K562 (cell line): ENCODE results near the gene KIF14. TPM values are rescaled to one million over a fixed set of nuclear protein-coding genes. Genes with fewer than 3 reads are reported as not detected.
A peak's percentile ranks its signal among the peaks of the same experiment; 100 is the strongest.

Experiments used
- EZH2 ChIP-seq: IDR thresholded peaks from 2 replicates; pipeline ENCODE4 v1.6.1; 2012; ENCODE audit warnings: low read depth, mild to moderate bottlenecking, inconsistent platforms, low read length, borderline replicate concordance
- HNRNPH1 ChIP-seq: fragments of 200-400 bp; formaldehyde crosslinking; optimal IDR thresholded peaks from 2 replicates; pipeline ENCODE3; 2017; ENCODE audit warnings: low read depth, mild to moderate bottlenecking, low read length, moderate library complexity
- KDM5B ChIP-seq: fragments of 200-600 bp; sonication (generic); IDR thresholded peaks from 2 replicates; pipeline ENCODE4 v1.6.1; 2012; ENCODE audit warnings: low read depth, mild to moderate bottlenecking, moderate library complexity, low read length, control low read depth, inconsistent platforms; ENCODE audit not compliant: insufficient replicate concordance
- MTA2 ChIP-seq: fragments of 450-650 bp; IDR thresholded peaks from 2 replicates; pipeline ENCODE4 v1.6.1; 2016; ENCODE audit warnings: low read depth
- NKRF ChIP-seq: fragments of 450-650 bp; IDR thresholded peaks from 2 replicates; pipeline ENCODE4 v1.6.1; 2016; ENCODE audit warnings: borderline replicate concordance
- NRF1 ChIP-seq, 2 experiments: fragments of 450-650 bp; IDR thresholded peaks in 1 of 2; conservative IDR thresholded peaks in 1 of 2; 2 replicates each; pipeline ENCODE4 v1.6.1; 2014; ENCODE audit warnings: mild to moderate bottlenecking in 2 of 2
- PHF8 ChIP-seq: fragments of 200-600 bp; sonication (generic); IDR thresholded peaks from 2 replicates; pipeline ENCODE4 v1.6.1; 2012; ENCODE audit warnings: mixed run types, mild to moderate bottlenecking, inconsistent platforms, low read length, moderate library complexity, borderline replicate concordance
- SLC30A9 ChIP-seq: fragments of 250-450 bp; sonication (Bioruptor Pico); IDR thresholded peaks from 2 replicates; pipeline ENCODE4 v1.8.0; 2022; ENCODE audit warnings: mild to moderate bottlenecking, moderate library complexity
- SMARCE1 ChIP-seq: fragments of 450-650 bp; IDR thresholded peaks from 2 replicates; pipeline ENCODE4 v1.7.1; 2016; ENCODE audit warnings: mild to moderate bottlenecking
- TAF1 ChIP-seq: IDR thresholded peaks from 2 replicates; pipeline ENCODE4 v1.6.1; 2011; ENCODE audit warnings: mild to moderate bottlenecking, low read length, moderate library complexity; ENCODE audit not compliant: insufficient read depth, control insufficient read depth, severe bottlenecking; ENCODE audit errors: extremely low read depth
- TAL1 ChIP-seq: fragments of 450-650 bp; IDR thresholded peaks from 2 replicates; pipeline ENCODE4 v1.6.1; 2016; ENCODE audit warnings: mild to moderate bottlenecking
- TBP ChIP-seq: optimal IDR thresholded peaks from 2 replicates; pipeline ENCODE3; 2011; ENCODE audit warnings: low read depth, low read length, improper control_type of control experiment
- ZBTB11 ChIP-seq, 3 experiments: fragments of 200-800 bp in 1 of 3; fragments of 250-450 bp in 1 of 3; fragments of 450-650 bp in 1 of 3; sonication (Bioruptor Pico) in 1 of 3; sonication (Bioruptor generic) in 1 of 3; formaldehyde crosslinking in 1 of 3; IDR thresholded peaks; 2 replicates each; pipeline versions ENCODE4 v1.6.1 to v1.8.0; 2016 to 2022; ENCODE audit warnings: mild to moderate bottlenecking in 2 of 3, missing genetic modification characterization in 2 of 3, missing compliant biosample characterization in 1 of 3, moderate library complexity in 1 of 3
- ZNF740 ChIP-seq, 3 experiments: fragments of 200-800 bp in 1 of 3; sonication (Bioruptor generic) in 1 of 3; sonication (generic) in 1 of 3; formaldehyde crosslinking in 1 of 3; IDR thresholded peaks; 2 replicates each; pipeline versions ENCODE4 v1.6.1 to v1.8.0; 2016 to 2022; ENCODE audit warnings: mild to moderate bottlenecking in 2 of 3, missing compliant biosample characterization in 2 of 3, missing genetic modification characterization in 2 of 3, missing genetic modification reagents in 1 of 3
- ZNF76 ChIP-seq: fragments of 250-450 bp; sonication (Bioruptor Pico); IDR thresholded peaks from 2 replicates; pipeline ENCODE4 v1.4.0; 2020; ENCODE audit warnings: mild to moderate bottlenecking, moderate library complexity, borderline replicate concordance
- polyA plus RNA-seq, 8 experiments: library from polyadenylated mRNA; depleted of rRNA in 4 of 8; stranded (reverse) in 5 of 8; unstranded in 3 of 8; fragments of >200 nt; fragmentation: Nextera tagmentation in 2 of 8; fragmentation: Illumina TruSeq in 1 of 8; extraction: Ambion mirVana in 2 of 8; extraction: Trizol in 1 of 8; gene quantifications; 2 replicates each; pipeline versions ENCODE4 v1.2.1 to v1.2.3, GENCODE V29; 2011 to 2014; ENCODE audit warnings: inconsistent platforms in 1 of 8, missing spikeins in 1 of 8
- total RNA-seq, 7 experiments: library from RNA; depleted of rRNA in 6 of 7; stranded (reverse); fragments of >200 nt in 6 of 7; fragmentation: Illumina TruSeq in 2 of 7; extraction: Trizol in 2 of 7; gene quantifications; 2 replicates each; pipeline versions ENCODE4 v1.2.1 to v1.2.3, GENCODE V29; 2011 to 2021; ENCODE audit warnings: low replicate concordance in 1 of 7
- TF ChIP-seq, protein P1 (sequence below): IDR thresholded peaks from 2 replicates; pipeline ENCODE4 v1.6.1; 2011; ENCODE audit warnings: borderline replicate concordance, low read depth, mild to moderate bottlenecking, moderate library complexity, low read length; ENCODE audit not compliant: insufficient read depth, poor library complexity, severe bottlenecking

The KIF14 gene
- total and polyA plus RNA-seq, 9 of the 15 experiments (the other 6 are each of a cell fraction or from before 2014, with no cell fraction given) = 11.5 to 47.4 (median 29.0) TPM

DNA sequence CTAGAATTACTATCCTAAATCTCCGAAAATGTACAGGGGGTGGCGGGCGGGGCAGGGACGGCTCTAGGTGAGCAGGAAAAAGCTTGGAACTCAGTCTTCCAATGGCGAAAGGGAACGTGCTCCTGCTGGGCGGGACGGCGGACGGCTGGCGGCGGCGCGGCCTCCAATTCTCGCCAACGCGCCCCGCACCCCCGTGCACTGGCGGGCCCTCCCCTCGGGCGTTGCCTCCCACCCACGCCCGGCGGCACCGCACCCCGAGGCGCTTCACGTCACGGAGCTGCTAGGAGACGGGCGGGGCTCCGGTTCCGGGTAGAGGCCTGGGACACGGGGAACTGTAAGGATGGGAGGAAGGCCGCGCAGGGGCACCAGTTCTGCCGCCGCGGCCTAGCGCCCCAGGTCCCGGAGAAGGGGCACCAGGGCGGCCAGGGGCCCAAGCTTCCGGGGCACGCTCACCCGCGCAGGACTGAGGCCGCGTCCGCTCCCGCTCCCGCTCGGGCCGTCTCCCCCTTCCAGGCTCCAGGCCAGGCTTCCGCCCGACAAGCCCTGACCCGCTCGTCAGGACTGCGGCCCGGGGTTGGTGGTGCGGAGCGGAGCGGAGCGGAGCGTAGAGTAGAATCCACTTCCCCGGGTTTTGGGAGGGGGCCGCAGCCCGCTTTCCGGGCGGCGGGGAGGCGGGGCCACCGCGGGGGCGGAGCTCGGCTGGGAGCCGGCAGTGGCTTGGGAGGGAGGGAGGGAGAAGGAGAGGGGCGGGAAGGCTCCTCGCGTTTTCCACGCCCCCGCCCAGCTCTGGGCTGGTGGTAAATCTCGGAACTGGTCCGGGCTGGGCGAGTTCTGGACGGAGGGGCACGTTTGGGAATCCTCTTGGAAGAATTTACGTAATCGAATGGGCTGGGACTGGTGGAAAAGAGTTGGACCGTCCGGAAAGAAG, 49.0 kb upstream of the KIF14 start, which contains the start of gene DDX59 (continued):
- TF ChIP-seq HNRNPH1 (no peak), ZNF76 (peak; percentile 52; the same call in 1 of the 2 replicates), TBP (peak; percentile 83), EZH2 (no peak), SMARCE1 (no peak), TAF1 (peak; percentile 68), KDM5B (peak; percentile 85), PHF8 (peak; percentile 99), SLC30A9 (CRISPR knock-in tag) (no peak), ZBTB11 (CRISPR knock-in tag; IDR thresholded peaks at IDR 0.05) (peak; percentile 52 to 90 (median 77); a peak in 5 of 6 replicates), NRF1 (conservative IDR thresholded peaks at IDR 0.05 in 1 of 2, IDR thresholded peaks at IDR 0.05 in 1 of 2) (peak; percentile 86 to 88), NKRF (no peak; the same call in 1 of the 2 replicates), ZNF740 (CRISPR knock-in tag; IDR thresholded peaks at IDR 0.05) (no peak), ZNF740 (tag; IDR thresholded peaks at IDR 0.05) (no peak), TAL1 (no peak), MTA2 (peak; percentile 3; the same call in 1 of the 2 replicates)
- TF ChIP-seq, protein P1, sequence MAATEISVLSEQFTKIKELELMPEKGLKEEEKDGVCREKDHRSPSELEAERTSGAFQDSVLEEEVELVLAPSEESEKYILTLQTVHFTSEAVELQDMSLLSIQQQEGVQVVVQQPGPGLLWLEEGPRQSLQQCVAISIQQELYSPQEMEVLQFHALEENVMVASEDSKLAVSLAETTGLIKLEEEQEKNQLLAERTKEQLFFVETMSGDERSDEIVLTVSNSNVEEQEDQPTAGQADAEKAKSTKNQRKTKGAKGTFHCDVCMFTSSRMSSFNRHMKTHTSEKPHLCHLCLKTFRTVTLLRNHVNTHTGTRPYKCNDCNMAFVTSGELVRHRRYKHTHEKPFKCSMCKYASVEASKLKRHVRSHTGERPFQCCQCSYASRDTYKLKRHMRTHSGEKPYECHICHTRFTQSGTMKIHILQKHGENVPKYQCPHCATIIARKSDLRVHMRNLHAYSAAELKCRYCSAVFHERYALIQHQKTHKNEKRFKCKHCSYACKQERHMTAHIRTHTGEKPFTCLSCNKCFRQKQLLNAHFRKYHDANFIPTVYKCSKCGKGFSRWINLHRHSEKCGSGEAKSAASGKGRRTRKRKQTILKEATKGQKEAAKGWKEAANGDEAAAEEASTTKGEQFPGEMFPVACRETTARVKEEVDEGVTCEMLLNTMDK = no peak
